Stimulated activated CD4-positive, alpha-beta T cell treated with anti-CD3 and anti-CD28 coated beads, Interleukin-2, amount 100 ng/mL, for 4 hours (primary cell): ENCODE data around the gene H6PD.

Experiments
- DNase-seq: peaks from one replicate; pipeline ENCODE4 v3.0.0-alpha.2; 2020; ENCODE audit warnings: low read depth

The H6PD gene

DNA sequence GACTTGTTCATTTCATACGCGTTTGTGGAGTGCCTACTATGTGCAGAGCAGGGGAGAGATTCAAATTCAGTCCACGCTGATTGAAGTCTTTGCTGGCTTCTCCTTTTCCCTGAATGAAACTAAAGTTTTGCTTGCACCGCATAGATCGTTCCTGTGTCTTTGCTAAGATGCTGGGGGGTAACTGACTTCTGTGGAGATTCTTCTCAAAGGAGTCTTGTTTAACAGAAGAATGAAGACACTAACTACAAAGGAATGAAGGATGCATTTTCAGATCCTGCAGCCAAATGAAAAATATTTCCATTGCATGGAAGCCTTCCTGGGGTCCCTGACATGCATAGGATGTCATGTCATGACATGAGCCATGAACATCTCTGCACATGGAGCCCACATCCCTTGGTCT is 26.9 kb upstream of the H6PD start:
- no peak for DNase-seq

- no peak for DNase-seq
Observed at GRCh38 chr1:9211291-9211811, 23.2 kb upstream of the H6PD start.

DNA sequence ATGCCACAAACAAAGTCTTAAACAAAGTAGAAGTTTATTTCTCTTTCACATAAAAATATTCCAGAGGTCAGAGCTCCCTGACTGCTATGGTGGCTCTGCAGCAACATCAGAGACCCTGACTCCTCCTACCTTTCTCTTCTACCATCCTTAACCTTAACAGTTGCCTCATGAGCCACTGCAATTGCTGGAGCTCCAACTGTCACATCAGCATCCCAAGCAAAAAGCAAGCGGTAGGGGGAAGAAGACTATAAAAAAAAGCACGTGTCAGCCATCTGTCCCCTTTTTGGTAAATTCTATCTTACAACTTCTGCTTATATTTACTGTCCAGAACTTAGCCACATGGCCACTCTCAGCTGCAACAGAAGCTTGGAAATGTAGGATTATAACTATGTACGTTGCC is 21.8 kb upstream of the H6PD start:
- no peak for DNase-seq

DNA sequence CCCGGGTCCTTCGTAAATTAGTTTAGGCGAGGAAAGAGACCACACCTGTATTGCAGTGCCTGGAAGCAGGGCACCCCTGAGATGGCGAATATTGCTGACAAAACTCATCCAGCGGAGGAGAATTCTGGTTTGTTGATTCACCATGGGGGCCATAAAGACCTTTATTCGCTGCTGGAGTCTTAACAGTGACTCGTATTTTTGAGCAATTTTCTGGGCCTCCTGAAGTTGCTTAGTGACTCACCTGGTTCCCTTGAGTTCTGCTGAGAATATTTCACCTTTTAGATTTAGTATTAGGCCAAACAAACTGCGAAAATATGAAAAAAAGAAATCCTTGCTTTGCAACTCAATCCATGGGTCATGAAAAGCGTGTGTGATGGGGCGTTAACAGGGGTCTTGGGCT is 20.6 kb upstream of the H6PD start:
- DNase-seq, result no peak

- DNase-seq, result no peak
Observed at GRCh38 chr1:9218917-9219316, 15.7 kb upstream of the H6PD start.

DNA sequence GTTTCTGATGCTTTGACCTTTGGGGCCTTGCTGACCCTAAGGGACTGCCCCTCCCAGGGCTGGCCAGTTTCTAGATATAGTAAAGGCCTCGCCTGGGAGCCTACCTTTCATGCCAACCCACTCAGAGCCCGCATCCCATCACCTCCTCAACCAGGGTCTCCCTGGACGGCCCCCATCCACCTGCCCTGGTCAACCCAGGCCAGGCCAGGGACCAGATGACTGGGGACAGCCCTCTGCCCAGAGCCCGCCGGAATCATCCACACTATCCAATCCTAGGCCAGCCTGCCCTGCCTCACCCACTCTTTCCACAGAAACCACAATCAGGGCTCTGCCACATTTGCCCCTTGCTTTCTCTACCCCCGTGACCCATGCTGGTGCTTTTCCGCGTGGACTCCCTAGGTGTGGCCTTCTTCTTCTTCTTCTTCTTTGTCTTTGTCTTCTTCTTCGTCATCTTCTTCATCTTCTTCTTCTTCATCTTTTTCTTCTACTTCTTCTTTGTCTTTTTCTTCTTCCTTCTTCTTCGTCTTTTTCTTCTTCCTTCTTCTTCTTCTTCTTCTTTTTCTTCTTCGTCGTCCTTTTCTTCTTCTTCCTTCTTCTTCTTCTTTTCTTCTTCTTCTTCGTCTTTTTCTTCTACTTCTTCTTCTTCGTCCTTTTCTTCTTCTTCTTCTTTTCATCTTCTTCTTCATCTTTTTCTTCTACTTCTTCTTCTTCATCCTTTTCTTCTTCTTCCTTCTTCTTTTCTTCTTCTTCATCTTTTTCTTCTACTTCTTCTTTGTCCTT is 11.5 kb upstream of the H6PD start:
- no peak for DNase-seq

DNA sequence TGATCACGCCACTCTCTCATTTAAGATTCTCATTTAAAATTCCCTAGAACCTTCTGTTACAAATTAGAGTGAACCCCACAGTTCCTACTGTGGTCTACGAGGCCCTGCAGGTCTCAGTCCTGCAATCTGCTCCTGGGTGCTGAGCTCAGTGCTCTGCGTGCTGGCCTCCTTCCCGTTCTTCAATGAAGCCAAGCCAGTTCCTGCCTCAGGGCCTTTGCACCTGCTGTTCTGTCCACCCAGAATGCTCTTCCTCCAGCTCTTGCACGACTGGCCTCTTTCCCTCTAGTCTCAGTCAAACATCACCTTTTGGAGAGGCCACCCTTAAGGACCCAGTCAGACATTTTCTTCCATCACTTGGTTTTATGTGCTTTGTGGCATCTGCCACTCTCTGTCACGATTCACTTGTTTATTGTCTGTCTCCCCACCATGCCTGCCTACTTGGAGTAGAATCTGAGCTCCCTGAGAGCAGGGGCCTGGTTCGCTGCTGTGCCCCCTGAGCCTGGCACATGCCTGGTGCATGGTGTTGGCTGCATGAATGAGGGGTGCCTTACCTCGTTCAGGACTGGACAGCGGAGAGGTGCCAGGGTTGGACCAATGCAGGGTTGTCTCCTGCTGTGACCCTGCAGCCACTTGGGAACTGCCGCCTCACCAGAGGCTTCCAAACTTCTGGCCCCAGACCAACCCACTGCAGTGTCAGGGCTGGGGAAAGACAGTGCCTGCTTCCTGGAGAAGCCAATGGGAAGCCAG is 9.7 kb upstream of the H6PD start:
- DNase-seq, result no peak

GRCh38 chr1:9225411-9225785 is 9.2 kb upstream of the H6PD start:
- no peak for DNase-seq

DNA sequence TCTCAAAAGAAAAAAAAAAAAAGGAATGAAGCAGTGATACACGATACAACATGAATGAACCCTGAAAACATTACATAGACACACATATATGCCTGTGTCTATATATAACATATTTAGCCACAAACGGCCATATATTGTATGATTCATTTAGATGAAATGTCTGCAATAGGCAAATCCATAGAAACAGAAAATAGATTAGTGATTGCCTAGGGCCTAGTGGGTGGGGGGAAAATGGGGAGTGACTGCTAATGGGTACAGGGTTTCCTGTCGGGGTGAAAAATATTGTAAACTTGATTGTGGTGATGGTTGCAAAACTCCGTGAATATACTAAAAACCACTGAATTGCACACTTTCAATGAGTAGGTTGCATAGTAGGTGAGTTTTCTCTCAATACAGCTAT is 6.0 kb upstream of the H6PD start:
- DNase-seq, result no peak

DNA sequence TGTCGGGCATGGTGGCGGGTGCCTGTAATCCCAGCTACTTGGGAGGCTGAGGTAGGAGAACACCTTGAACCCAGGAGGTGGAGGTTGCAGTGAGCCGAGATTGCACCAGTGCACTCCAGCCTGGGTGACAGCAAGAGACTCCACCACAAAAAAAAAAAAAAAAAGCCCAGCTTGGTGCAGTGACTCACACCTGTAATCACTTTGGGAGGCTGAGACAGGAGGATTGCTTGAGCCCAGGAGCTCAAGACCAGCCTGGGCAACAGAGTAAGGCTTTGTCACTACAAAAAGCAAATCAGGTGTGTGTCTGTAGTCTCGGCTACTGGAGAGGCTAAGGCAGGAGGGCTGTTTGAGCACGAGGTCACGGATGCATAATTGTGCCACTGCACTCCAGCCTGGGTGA is 5.0 kb upstream of the H6PD start:
- DNase-seq, result no peak

GRCh38 chr1:9230869-9231533 is 3.6 kb upstream of the H6PD start:
- DNase-seq, result no peak

DNA sequence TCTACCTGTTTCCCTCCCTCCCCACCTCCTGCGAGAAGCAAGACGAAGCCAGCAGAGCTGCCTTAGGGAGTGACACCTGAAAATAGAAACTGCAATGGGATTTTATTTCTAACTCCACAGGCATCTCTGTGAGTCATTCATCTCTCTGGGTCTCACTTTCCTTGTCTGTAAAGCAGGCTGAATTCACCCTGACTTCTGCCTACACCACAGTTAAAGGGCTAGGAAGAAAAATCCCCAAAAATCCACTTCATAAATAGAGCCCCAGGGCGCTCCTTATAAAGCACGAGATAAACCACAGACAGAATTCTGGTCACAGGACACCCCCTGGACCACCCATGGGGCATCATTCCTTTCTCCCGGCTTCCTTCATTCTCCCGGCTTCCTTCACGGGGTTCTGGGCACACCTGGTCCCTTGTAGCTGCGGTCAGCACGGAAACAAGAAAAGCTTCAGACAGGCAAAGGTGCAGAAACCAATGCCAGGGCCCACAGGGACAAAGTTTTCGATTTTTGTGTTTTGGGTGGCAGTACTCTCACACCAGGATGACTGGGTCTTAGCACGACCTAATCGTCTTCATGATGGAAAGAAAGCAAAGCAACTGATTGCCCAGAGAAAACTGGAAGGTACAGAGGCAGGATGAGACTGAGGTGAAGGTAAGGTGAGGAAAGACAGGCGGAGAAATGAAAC is 2.8 kb upstream of the H6PD start:
- DNase-seq, result no peak

DNA sequence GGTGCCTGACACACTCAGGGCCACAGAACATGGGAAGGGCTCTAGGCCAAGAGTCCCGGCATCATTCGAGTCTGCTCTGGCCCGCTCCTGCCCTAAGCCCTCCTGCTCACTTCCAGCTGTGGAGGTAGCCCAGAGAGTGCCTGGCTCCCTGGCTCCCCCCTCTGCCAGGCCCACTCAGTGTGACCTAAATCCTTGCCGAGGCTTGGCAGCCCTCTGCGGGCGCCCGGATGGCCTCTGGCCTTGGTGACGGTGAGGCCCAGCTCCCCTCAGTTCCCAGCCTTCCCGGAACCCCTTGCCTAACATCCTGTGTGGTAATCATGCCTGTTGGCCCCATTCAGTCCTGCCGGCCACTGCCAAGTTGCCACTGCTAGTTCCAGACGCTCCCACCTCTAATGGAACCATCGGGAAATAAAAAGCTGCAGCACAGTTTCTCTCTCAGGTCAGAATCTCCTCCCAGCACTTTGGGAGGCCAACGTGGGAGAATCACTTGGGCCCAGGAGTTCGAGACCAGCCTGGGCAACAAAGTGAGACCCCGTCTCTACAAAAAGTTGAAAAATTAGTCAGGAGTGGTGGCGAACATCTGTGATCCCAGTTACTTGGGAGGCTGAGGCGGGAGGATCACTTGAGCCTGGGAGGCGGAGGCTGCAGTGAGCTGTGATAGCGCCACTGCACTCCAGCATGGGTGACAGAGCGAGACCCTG is 1.2 kb upstream of the H6PD start:
- DNase-seq, result no peak

DNA sequence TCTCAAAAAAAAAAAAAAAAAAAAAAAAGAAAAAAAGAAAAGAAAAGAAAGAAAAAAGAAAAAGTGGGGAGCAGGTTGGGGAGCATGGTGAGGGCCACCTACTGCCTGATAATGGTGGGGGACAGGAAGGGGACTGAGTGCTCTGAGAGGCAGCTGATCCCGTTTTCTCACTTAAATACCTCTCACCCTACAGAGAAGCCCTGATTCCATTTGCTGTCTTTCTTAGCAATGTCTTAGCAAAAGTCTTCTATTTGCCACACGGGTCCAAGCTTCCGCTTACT is 692 bp upstream of the H6PD start:
- DNase-seq, result no peak

- DNase-seq, result no peak
Observed at GRCh38 chr1:9235096-9235459, 504 bp downstream of the H6PD start.

- DNase-seq, result no peak
Observed at GRCh38 chr1:9235560-9235959, 986 bp downstream of the H6PD start.

DNA sequence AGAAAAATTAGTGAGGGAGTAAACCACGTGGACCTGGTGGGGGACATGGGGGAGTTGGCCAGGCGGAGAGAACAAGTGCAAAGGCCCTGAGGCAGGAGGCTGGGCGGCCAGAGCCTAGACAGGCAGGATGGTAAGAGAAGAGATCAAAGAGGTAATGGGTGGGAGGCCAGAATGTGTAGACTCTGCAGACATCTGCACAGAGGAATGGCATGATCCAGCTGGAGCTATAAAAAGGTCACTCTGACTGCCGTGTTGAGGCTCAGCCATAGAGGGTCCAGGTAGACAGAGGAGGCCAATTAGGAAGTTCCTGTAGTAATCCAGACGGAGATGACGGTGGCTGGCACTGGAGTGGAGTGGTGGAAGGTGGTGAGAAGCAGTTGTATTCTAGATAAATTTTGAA is 3.6 kb downstream of the H6PD start:
- DNase-seq, result no peak

- DNase-seq, result no peak
Observed at GRCh38 chr1:9238550-9238949, 4.0 kb downstream of the H6PD start.

DNA sequence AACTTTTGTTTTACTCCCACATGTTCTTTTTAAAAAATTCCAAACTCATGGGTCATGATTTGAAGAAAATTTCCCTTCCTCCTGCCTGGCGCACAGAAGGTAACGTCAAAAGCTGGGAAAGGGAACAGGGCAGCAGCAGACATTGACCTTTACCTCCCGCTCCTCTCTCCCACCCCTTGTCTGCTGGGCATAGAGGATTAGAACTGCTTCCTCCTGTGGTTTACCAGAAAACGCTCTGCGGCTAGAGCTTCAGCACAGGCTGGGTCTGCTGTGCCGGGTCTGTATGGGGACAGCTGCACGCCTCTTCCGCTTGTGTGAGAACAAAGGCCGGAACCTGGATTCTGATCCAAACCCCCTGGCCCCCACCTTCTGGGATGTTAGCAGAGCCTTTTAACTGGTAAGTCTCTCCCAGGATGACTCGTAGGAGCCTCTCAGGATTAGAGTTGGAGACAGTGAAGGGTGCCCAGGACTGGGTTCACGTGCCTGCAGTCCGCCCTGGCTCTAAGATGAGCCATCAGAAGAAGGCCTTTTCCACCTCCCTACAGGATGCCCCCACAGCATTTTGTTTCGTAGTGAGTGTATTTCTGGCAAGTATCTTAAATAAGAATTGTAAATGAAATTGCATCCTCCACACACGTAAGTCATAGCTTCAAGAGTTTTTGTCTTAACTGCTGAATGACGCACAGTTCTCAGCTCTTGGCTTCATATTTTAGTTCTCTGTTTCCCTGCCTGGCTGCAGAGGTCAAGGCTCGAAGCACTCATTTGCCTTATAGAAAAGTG is 5.2 kb downstream of the H6PD start:
- peak; percentile 6 for DNase-seq

GRCh38 chr1:9240914-9241820 is 6.6 kb downstream of the H6PD start:
- no peak for DNase-seq
